SW 1271 (cell line): ENCODE measurements around the gene RNASE8.
"Not testable (repeated sequence)": the region's sequence is repeated elsewhere in the genome, so short reads cannot be mapped to it uniquely, and the experiment has no call there.

Source experiments
- DNase-seq, 2 experiments: peaks; one replicate each; lab custom pipeline; 2025; lab: John Stamatoyannopoulos, UW

The RNASE8 gene, protein sequence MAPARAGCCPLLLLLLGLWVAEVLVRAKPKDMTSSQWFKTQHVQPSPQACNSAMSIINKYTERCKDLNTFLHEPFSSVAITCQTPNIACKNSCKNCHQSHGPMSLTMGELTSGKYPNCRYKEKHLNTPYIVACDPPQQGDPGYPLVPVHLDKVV

DNA sequence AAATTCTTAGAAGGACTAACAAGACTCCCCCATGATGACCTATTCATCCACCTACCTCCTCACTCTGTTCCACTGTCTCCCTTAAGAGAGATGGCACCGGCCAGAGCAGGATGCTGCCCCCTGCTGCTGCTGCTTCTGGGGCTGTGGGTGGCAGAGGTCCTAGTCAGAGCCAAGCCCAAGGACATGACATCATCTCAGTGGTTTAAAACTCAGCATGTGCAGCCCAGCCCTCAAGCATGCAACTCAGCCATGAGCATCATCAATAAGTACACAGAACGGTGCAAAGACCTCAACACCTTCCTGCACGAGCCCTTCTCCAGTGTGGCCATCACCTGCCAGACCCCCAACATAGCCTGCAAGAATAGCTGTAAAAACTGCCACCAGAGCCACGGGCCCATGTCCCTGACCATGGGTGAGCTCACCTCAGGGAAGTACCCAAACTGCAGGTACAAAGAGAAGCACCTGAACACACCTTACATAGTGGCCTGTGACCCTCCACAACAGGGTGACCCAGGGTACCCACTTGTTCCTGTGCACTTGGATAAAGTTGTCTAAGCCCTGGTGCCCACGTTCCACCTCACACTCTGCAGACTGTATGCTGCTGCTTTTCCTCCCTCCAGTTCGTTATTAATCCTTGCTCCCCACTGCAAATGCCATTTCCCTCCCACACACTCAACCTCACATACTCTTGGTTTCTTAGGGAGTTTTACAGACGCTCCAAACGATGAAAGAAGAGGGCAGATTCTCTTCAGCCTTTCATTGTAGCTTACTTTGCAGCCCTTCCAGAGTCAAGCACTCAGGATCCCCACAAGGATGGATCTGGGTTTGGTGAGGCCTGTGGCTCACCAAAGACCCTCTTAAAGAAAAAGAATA, at the start of gene RNASE8:
TSS of gene RNASE8 (plus strand) at position 20 of the 873 bp plus-strand sequence. CDS start at position 91, 71 bp downstream.
- no peak for DNase-seq

DNA sequence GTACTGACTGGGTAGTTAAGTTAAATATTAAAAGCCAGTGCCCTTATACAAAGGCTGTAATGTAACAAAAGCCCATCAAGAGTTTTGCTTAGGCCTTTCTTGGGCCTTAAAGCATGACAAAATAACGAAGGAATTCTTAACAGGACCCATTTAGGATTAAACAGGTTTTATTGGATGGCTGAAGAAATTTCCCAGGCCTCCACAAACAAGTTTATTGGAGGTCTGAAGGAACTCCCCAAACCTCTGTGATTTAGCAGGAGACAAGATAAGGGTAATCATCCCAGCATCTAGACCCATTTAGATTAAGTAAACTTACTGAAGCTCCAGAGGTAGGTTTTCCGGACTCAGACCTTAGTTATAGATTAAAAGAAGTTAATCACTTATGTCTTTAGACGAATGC, 47.9 kb upstream of the RNASE8 start:
- DNase-seq, result not testable (repeated sequence)

DNA sequence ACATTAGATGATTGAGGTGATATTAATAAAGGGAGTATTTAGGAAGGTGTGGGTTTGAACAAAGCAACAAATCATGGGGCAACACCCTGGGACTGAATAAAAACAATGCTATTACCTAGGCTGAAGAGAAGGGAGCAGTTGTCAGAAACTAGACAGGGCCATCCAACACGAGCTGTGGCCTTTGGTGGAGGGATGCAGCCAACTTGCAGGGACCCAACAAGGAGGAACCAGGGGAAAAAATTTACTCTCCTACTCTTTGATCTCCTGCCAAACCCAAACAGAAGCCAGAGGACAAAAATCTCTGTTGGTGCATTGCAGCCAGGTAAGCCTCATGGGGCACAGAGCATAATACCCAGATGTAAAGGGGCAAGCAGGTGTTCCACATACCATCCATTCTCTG, 46.5 kb upstream of the RNASE8 start:
- no peak for DNase-seq

DNA sequence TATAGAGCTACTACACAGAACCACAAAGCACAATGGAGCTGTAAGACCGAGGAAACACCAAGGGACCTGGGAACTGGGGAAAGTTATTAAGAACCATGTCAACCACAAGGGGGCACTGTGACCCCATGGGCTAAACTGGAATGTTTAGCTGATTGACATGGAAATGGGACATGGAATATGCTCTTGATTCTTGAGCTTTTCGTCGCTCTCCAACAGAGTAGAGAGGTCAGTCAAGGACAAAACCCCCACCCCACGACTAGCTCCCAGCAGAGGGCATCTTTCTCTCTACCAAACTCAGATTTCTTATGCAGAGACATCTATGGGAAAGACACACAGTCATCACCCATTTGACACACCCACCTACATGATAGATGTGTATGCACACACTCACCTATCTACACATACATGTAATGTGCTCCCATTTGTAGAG, 42.8 kb upstream of the RNASE8 start:
- peak; percentile 26 to 79 for DNase-seq

DNA sequence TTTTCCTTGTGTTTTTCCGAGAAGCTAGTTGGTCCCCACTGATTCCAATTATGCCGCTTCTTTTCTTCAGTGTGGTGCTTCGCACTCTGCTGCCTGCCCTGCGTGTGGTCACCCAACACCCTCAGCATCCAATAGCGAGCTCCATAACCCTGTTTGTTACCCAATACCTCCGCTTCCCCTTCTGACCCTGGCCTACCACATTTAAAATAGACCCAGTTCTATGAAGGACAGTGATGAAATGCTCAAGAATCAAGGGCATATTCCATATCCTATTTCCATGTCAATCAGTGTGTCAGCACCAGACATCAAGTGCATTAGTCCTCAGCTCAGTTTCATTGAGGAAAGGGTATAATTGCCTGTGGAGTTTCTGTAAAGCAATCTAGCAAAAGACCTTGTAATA, 42.3 kb upstream of the RNASE8 start:
- no peak for DNase-seq

DNA sequence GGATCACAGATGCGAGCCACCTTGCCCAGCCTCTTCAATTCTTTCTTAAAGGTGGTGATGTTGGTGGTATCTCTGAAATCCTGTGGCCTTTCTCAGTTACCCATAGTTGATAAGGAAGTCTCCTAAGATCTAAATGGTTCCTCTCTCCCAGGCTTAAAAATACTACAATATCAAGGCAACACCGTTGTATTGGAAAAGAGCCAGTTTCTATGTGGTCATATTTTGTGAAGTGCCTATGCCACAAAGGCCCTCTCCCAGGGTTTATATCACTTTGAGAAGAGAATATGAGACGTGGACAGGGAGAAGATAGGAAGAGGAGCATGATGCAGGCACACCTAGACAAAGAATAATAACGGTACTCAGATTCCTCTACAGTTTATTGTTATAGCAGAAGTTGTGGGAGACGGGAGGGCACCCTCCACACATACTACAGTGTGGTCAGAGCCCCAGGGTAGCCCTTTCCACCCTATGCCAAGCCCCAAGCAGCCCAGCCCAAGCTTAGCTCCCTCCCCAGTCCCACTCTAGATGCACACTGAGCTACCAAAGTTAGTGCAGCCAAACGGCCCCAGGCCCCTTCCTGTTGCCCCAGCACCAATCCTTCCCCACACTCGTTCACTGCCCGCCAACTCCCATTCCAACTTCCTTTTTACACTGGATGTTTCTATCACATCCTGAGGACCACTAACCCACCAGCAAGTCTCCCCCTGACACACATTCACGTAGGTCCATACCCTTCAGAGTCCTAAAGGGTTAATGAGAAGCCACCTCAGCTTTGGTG, 41.0 kb upstream of the RNASE8 start:
- DNase-seq, result no peak

DNA sequence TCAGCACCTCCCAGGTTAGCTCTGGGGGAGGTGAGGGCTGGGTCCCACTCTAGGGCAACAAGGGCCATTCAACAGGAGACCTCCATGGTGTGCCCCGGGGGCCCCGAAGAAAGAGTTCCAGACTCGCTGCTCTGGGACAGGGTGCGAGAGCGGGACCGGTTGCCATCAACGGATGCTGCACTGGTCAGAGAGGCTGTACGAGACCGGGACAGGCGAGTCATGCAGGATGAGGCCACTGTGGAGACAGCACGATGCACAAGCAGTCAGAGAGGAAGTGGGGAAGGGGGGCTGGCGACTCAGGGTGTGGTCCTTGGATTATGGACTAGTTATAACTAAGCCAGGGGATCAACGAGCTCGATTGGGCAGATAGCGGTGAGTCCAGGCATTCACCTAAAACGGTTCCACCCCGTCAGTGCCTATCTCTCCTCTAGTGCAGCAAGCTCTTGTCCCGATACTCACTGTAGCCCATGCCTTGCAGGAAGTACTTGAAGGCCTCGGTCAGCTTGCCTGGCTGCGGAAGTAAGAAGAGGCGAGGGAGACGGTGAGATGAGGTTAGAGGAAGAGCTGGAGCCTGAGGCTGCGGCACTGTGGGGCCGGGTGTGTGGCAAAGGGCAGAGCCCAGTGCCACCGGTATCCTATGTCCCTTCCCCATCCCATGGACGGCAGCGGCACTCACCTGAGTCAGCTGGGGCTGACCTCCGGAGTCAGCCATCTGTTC, 39.9 kb upstream of the RNASE8 start:
- DNase-seq, result no peak

DNA sequence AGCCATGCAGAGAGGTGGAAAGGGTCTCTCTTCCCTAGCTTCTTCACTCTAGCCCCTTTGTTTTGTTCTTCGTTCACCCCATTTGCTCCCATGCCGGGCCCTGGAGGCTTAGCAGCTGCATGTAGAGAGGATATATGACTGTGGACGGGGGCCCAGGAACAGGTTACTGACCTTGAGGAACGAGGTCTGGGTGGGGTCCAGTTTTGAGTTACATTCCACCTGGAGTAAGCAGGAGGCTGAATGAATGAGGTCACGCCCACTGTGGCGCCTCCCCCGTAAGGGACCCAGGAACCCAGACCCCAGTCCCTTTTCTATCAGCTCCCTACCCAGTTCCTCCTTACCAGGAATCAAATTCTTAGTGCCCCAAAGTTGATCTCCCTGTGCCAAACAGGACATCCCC, 39.3 kb upstream of the RNASE8 start:
- DNase-seq, result no peak

DNA sequence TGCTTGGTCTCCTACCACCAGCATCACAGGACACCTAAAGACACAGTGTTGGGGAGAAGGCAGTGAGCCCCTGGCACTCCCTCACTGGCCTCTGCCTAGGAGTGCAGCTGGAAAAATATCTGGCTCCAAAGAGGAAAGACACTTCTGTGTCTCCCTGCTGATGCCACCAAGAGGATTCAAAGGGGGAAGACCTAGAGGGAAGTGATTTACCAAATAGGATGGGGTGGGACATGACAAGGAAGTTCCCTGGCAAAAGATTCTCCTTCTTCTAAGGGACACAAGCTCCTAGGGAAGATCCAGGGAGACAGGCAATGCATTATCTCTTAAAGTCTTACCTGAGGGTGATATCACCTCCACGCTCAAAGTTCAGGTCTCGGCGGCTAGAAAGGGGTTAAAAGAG, 38.8 kb upstream of the RNASE8 start:
- DNase-seq, result no peak

DNA sequence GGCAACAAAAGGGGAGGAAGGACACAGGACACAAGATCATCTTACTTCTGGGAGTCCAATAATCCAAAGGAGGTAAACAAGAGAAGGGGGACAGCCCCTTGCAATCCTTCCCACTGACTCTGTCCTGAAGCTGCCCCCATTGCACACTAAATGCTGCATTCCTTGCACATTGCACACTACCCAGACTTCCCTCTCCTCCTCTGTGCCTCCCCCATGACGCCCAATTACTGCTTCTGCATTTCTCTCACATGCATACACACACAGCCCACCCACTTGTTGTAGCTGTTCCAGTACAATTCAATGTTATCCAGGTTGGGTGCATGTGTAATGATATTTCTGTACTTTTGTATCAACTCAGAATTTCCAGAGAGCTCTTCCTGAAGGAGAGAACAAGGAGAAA, 38.3 kb upstream of the RNASE8 start:
- DNase-seq, result no peak

DNA sequence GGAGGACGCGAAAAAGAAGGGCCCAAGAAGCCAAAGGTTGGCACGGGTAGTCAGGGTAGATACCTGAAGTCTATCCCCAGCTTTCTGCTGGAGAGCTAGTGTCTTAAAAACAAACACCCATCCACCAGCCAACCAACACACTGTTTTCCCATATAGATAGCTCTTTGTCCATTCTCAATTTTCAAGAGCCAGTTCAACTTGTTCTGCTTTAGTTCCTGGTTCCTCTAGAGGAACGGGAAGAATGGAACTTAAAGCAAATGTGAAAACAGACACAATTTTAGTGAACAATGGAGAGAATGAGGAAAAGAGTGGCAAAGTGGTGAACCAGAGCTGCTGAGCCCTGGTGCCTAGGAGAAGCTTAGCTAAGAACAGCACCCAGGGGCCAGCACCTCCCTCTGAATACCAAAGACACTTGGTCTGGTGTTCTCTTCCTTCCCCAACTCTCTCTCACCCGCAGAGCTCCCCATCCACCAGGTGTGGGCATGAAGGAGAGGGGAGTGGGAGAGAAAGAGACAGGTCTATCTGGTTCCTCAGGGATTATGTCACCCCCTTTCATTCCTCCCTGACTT, 36.6 kb upstream of the RNASE8 start:
- DNase-seq, result no peak

DNA sequence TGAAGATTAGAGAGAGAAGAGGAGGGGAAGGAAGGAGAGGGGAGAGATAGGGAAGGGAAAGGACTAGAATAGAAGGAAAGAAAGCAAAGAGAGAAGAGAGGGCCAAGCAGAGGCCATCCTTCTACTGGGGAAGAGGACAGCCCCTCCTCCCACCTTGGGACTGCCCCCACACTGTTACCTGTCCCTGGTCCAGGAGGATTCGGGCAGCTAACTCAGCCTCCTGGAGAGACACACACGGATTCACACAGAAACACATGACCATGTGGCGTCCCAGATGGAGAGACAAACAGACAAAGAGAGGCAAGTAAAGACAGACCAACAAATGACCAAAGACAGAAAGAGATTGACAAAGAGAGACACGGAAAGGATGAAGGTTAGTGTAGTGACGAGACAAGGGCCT, 34.9 kb upstream of the RNASE8 start:
- DNase-seq, result no peak

DNA sequence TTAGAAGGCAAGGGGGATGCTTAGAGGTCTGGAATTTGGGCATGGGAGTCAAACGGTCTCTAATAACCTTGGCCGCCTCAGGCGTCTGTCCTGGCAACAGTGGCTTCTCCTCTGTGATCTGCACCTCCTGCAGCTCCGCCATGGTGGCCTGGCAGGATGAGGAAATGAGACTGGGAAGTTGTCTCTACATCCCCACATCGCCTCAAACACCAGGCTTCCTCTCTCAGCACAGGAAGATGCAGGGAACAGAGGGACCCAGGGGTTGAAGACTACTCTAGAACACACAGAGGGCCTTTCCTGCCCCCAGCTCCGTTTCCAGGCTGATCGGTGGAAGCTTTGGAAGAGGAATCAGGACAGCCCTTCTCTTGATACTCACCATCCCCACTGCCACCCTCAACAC, 34.4 kb upstream of the RNASE8 start:
- DNase-seq, result no peak

DNA sequence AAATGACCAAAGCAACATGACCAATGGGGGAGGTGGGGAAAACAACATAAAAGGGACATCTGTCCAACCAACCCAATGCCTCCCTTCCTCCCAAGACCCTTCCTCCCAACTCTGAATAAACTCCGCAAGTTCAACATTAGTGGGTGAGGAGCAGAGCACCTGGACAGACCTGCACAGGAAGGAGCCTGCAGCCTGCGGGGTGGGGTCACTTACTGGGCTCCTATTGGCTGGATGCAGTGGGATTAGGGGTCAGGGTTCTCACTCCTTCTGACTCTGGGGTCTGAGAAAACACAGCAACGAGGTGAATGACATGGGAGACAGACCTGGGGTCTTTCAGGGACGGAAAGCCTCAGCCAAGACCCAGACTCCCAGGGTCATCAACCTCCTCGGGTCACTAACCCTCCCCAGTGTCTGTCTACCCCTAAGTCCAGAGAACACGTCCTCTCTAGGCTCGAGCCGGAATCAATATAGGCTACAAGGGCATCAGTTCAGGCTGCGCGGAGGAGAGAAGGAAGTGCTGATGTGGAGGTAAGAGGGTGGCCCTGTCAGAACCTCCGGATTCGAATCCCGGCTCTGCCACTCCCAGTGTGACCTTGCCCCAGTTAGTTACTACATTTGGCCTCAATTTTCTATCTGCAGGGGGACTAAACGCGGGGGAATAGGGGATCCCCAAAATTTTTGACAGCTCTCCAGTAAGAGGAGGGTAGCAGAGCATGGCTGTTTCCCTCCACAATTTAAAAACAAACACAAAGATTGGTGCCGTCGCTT, 33.6 kb upstream of the RNASE8 start:
- DNase-seq, result no peak

DNA sequence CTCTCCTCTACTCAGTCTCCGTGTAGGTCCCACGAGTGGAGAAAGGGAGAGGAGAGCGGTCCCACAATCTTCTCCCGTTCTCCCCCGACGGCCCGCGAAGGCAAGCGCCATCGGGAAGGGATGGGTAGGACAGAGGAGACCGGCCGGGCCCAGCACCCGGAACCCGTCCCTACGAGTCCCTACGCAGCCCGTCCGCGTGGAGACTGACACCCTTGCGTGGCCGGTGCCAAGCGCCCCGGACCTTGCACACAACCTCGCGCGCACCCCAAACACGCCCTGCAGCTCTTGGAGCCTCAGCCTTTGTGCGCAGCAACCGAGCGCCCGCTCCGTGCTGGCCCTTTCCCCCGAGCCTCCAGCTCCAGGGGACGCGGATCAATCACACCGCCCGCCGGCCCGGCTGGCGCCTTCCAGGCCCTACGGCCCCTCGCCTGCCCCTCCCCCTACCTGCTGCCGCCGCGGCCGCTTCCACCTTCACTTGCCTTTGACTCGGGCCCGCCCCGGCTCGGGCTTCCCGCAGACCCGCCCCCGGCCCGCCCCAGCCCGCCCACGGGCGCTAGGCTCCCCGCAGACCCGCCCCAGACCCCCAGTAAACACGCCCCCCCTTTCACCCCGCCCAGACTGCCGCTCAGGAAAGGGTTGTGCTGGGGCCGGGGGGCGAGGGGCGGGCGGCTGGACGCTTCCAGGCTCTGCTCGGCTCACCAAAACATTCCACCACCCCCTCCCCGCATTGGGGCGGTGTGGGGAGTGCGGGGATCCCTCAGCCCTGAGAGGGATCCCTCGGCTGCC, 32.8 kb upstream of the RNASE8 start, which contains the start of gene NDRG2:
TSS of gene NDRG2 (minus strand) at position 477 of the 786 bp plus-strand sequence. CDS start 1,746 bp downstream, outside the sequence.
- DNase-seq, result peak in 1 of 2 experiments; percentile 52

DNA sequence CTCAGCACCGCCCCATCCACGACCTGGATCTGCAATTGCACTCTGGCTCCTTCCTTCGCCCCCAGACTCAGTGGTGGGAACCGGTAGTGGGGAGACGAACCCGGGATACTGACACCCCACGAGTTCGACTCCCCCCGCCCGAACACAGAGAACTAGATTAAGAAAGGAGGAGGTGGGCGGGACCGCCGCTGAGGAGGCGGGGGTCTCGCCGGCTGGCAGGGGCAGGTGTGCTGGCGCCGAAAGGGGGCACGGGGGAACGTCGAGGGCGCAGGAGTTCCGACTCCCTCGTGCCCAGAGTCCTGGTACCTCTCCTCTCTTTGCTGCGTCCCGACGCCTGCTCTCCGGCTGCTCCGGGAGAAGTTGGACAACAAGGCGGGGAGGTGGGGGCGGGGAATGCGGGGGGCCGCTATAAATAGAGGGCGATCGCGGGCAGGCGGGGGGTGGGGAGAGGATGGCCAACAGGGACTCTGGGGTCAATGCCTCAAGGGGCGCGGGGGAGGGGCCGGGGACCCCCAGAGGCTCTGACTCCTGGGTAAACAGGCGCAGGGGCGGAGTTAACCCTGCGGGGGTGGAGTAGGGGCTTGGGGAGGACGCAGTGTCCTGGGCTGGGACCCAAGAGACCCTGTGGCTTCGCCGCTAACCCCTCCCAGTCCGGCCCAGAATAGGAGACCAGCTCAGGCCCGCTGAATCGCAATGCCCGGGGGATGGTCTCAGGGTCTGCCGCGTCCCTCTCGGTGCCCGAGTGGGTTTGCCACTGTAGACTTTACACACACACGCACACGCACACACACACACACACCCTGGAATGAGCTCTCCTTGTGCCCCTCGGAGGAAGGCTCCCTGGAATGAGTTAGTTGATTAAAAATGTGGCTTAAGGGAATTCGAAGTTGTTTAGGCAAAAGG, 32.0 kb upstream of the RNASE8 start:
- no peak for DNase-seq

DNA sequence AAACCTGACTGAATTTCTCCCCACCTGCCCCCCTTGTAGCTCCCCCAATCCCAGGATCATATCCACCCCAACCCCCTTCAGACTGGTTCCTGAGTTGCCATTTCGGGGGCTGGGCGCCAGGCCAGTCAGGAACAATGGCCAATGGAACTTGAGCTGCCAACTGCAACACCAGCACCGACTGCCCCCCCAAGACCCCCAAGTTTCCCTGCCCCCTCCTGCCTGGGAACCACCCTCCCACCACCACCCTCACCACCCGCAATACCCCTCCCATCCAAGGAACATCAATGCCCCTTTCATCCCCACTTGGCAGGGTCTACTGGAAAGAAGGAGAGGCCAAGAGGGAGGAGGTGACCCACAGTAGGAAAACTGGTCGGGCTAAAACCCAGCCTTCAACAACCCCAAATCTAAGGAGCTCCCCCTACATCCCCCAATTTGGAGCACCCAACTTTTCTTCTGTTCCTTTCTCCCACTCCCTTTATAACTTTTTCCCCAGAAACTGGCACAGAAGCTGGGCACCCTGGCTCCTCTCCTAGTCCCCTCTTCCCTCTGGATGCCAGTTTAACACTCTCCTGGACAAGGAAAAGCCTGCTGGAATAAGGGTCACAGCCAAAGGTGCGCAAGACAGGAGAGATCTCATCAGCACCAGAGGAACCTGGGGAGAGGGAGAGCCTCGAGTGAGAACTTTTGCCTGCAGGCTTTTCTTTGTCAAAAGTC, 31.2 kb upstream of the RNASE8 start:
- no peak for DNase-seq

DNA sequence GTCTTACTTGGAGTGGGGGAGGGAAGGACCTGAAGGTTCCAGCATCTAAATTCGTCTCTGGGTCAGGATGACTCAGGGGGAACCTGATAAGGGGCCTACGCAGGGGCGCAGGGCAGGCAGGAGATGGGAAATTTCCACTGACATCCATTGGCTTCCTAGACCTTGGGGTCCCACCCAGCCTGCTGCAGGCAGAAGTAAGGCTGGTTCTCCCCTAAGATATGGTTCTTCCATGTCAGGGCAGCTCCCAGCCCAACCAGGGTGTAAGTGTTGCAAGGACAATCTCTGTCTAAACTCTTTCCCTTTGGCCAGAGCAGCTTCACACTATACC, 30.7 kb upstream of the RNASE8 start:
- DNase-seq, result no peak

DNA sequence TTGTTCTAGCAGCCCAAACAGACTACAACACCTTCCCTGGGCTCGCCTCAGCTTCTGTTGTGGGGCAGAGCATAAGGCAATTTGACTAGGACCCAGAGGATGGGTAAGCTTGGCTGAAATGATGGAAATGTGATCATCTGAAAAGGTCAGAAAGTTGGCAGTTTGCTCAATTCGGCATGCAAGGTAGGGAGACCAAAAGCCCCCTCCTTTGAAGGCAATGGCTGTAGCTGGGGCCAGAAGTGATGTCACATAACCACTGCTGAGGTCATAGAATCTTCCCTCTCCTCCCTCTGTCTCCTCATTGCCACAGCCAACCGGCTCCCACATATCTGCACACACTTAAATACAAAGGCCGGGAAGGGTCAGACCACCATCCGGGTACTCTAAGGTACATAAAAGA, 27.7 kb upstream of the RNASE8 start, which contains the start of gene TPPP2:
TSS of gene TPPP2 (plus strand) at position 301 of the 400 bp plus-strand sequence. CDS start 365 bp downstream, outside the sequence.
- no peak for DNase-seq
